Stimulated activated CD4-positive, alpha-beta T cell treated with anti-CD3 and anti-CD28 coated beads, Interleukin-2, amount 100 ng/mL, for 48 hours (primary cell): Measurements from ENCODE around the gene PLA2G4A.

ENCODE experiments used
- DNase-seq, 2 donors: peaks; one replicate each; pipeline ENCODE4 v3.0.0-alpha.2; 2020

PLA2G4A gene

DNA sequence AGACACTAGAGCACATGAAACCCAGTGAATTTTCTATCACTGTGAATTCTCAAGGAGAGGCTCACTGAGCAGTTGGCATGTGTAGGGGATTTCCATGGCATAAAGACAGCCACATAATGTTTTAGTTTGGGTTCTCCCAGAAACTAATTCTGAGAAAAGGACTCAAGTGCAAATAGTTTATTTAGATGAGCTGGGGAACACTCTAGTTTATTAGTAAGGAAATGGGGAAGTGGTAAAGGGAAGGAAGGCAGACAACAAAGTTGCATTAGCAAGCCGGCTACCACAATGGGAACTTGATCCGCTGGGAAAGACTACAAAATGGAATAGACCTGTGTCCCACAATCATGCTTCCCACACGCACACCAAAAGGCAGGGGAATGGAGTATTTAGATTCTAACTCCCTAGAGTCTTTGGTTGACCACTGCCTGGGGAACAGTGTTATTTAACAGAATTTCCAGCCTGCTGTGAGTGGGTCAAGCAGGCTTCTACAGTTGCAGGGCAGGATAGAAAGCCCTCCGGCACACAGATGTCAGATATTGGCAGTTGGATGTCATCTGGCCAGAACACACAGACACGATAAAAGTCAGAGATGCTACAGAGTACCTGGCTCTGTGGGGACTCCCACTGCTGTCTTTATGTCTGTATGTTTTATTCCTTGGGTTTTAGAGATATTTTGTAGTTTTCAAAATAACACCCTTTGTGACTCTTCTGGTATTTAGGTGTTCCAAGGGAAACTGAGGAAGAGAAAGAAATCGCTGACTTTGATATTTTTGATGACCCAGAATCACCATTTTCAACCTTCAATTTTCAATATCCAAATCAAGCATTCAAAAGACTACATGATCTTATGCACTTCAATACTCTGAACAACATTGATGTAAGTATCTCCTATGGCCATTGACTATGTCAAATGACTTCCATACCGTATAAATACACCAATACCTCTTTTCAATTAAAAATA is 150.1 kb downstream of the PLA2G4A start:
- no peak for DNase-seq

DNA sequence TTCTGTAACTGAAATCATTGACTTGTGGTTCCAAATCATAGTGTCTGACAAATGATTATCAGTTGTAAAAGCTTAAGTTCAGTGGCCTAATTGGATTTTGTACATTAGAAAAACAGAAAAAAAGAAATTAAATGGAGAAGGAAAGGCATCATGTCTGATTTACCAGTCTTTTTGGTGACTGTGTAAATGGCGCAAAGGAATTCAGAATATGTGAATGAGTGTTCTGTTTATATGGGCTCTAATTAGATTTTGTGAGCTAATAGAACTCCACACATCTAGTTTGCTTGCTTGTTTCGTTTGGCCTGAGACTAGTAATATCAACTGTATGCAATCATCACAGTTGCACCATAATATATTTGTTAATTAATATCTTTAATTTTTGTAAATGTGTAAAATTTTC is 151.7 kb downstream of the PLA2G4A start:
- DNase-seq: no peak

- DNase-seq: no peak
Observed at GRCh38 chr1:186982116-186982515, 153.4 kb downstream of the PLA2G4A start.

- no peak for DNase-seq
Observed at GRCh38 chr1:186983327-186983726, 154.6 kb downstream of the PLA2G4A start.

- no peak for DNase-seq
Observed at GRCh38 chr1:186984959-186985358, 156.2 kb downstream of the PLA2G4A start.

- no peak for DNase-seq
Observed at GRCh38 chr1:186985889-186986491, 157.2 kb downstream of the PLA2G4A start.

- DNase-seq: no peak
Observed at GRCh38 chr1:186987065-186987464, 158.3 kb downstream of the PLA2G4A start.

DNA sequence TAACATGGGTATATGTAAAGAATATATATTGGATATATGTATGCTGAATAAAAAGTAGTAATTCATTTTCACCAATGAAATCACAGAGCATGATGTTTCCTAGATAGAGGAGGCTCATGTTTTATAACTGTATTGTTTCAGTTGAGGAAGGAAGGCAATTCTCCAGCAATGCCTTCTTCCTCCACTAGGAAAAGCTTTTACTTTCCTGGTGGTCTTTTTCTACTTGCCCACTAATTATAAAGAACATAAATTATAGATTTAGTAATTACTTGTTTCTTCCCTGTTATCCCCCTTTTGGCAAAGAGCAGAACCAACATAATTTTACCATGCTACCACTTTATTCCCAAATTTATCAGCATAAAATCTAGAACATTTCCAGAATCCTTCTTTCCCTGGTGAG is 159.0 kb downstream of the PLA2G4A start:
- no peak for DNase-seq

DNA sequence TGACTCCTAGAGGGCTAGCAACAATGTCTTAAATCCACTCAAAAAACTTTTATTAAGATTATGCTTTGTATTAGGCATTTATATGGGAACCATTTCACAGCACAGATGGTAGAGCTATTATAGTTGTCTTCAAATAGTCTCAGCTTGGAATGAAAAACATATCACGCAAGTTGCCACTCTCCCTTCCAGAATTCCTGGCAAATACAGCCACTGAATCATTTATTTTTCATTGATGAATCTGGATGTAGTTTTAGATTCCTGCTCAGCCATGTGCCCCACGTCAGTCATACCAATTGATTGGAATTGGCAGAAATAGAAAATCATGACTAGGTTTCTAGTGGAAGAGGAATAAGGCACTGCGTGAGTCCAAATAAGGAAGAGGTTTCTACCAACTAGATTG is 165.2 kb downstream of the PLA2G4A start:
- no peak for DNase-seq

- DNase-seq: no peak
Observed at GRCh38 chr1:186994897-186995296, 166.1 kb downstream of the PLA2G4A start.

GRCh38 chr1:186996816-186997215 is 168.1 kb downstream of the PLA2G4A start:
- no peak for DNase-seq

DNA sequence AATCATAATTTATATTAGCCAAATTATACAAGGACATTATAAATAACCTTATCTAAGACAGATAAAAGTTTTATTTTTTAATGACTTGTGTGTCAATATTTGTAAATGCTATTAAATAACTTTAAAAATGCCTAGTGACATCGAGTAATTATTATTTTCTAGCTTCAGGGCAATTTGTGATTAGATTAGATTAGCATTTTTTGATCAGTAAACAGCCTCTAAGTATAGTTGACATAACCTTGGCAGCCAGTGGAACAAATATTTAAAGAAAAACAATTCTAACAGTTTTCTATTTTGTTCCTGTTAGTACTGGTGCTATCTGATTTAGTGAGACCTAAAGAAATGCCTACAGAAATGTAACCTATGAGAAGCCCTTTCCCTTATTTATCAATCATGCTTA is 169.1 kb downstream of the PLA2G4A start:
- DNase-seq: no peak

DNA sequence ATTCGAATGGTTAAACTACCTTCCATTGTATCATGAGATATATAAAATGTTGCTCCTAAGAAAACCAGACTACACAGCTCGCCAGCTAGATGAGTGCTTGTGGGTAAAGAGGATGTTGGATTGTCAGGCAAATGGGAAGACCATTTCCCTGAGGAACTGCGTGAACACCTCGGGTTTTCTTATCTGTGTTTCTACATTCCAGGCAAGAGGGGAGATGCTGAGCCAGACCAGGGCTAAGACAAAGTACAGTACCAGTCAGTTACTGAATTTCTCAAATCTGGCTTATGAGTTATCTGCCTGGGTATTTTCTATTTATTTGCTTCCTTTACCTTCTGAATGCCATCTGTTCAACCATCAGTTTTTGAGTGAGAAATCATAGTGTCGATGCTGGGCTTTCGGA is 170.8 kb downstream of the PLA2G4A start:
- no peak for DNase-seq

DNA sequence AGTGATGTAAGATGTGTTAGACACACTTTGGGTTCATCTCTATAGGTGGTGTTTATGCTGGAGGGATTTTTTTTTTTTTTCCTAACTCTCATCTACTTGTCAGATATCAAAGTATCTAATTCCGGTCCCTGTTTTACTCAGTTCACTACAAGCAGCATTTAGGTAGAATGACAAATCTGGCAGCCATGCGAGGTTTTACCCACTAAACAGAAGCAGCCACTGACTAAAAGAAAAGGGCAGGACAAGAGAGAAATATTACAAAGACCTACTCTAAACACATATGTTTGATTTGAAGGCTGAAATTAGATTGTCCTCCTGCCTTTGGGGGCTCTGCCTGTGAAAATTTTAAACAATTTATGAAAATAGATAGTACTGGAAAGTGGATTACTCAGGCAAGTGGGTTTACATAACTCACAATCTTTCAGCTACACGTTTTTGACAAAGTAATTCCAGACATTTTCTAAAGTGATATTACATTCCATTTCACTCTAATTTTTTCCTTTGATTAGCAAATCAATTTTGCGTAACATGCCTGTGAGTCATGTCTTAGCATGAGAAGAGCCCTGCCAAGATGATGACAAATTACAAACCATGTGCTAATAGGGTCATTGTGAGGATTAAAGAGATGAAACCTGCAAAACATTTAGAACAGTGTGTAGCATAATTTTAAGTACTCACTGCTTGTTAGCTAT is 172.6 kb downstream of the PLA2G4A start:
- DNase-seq: no peak

- DNase-seq: no peak
Observed at GRCh38 chr1:187003353-187003752, 174.6 kb downstream of the PLA2G4A start.

GRCh38 chr1:187006896-187007295 is 178.1 kb downstream of the PLA2G4A start:
- DNase-seq: no peak

DNA sequence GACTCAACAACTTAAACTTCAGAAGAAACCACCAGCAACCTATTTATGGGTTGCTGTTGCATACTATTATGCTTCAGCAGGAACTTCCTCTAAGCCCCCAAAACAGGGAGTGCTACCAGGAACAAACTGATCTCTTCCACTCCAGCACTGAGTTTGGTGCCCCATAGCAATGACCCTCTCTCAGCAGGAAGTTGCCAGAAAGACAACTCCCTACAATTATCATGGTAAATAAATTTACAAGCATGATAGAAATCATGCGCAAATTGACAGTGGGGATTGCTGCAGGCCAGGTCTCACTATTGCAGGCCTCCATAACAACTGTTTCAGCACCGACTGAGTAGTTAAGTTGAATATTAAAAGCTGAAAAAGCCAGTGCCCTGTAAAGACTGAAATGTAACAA is 180.6 kb downstream of the PLA2G4A start:
- DNase-seq: no peak

- no peak for DNase-seq
Observed at GRCh38 chr1:187010571-187011309, 182.0 kb downstream of the PLA2G4A start.

DNA sequence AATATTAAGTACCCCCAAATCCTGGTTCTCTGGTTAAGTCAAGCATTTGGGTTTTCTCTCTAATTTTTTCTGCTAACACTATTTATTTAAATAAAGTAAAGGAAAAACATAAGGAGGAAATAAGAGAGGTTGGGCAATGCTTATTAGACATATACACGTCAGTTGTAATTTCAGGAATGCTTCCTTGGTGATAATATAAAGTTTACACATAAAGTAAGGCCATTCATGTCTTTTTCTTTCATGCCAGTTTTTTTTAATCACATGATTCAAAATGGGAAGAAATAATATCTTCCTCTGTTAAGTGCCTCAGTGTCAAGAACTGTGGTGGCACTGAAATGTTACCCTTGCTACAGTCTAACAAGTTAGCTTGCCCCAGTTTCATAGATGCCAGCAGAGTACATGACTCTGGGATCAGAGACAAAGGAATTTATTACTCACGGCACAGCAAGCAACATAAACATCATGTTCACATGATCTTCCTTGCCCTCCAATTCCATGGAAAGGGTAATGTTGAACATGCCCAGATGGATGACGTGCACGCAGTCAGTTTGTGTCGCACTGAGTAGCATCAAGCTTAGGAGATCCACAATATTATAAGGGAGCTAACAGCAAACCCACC is 184.9 kb downstream of the PLA2G4A start:
- DNase-seq: no peak

- no peak for DNase-seq
Observed at GRCh38 chr1:187018291-187018690, 189.5 kb downstream of the PLA2G4A start.

- no peak for DNase-seq
Observed at GRCh38 chr1:187027253-187027652, 198.5 kb downstream of the PLA2G4A start.

DNA sequence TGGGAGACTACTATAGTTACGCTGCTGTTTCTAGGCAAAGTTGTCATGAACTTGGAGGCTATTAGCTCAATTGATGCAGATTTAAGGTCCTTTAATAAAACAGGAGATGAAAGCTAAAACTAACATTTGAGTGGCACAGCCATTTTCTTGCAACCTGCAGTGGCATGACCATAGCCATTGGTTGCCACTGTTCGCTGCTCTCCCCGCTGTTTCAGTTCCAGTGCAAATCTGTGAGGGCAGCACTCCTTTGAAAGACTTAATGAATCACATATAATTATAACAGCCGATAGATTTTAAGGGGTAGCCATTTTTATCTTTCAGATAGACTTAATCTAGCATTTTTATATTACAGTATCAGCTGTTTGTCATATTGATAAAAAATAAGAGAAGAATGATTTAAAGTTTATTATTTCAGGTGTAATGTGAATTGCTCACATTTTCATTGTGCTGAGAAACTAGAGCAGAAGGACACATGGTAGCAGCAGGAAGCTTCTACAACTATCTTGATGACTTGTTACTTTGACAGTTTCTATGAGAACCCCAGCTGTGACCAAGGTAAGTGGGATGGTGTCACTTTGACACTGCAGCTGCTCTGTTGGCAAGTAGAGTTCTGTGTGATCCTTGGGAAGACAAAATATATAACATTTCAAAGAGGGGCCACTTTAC is 203.7 kb downstream of the PLA2G4A start:
- no peak for DNase-seq
